B cell (primary cell): ENCODE results near the gene CAPN10. TPM values are rescaled to one million over a fixed set of nuclear protein-coding genes. Genes with fewer than 3 reads are reported as not detected.

Source experiments
- ATAC-seq: fragments of 200-7000 bp; cut with Tn5 transposase; one replicate; pipeline ENCODE4 v1.10.0; 2021; ENCODE audit warnings: low read depth, mild to moderate bottlenecking, moderate number of reproducible peaks, moderate library complexity
- CTCF ChIA-PET: fragments of 350-600 bp; sonication (Branson Sonifier 250); formaldehyde crosslinking; loops from one replicate; lab custom pipeline; 2021; ENCODE audit warnings: antibody characterized with exemption, inconsistent platforms; lab: Charles Lee
- POLR2A ChIA-PET: fragments of 350-600 bp; sonication (Branson Sonifier 250); formaldehyde crosslinking; loops from one replicate; lab custom pipeline; 2021; ENCODE audit warnings: antibody characterized with exemption; lab: Charles Lee
- DNase-seq: peaks from one replicate; pipeline ENCODE4 v3.0.0; 2013
- H2AFZ ChIP-seq: 2 replicates; pipeline ENCODE4 v1.6.1; 2012; ENCODE audit warnings: mild to moderate bottlenecking, low read depth, low read length; ENCODE audit not compliant: insufficient read depth, poor library complexity, severe bottlenecking
- H3K27ac ChIP-seq, 2 donors: 1 replicate in 1 of 2; 2 replicates in 1 of 2; pipeline ENCODE4 v1.5.1; 2012 to 2013; ENCODE audit warnings: low read length in 2 of 2, mild to moderate bottlenecking in 2 of 2, moderate library complexity in 1 of 2
- H3K27me3 ChIP-seq, 4 experiments: fragments of 200-600 bp in 1 of 4; sonication (generic) in 1 of 4; replicated peaks in 1 of 4; 1 replicate in 2 of 4; 2 replicates in 2 of 4; pipeline versions ENCODE4 v1.6.1 to v1.7.0; 2013 to 2016; ENCODE audit warnings: low read length in 3 of 4, mild to moderate bottlenecking in 2 of 4, mixed read lengths in 1 of 4, moderate library complexity in 1 of 4; ENCODE audit not compliant: insufficient read depth in 4 of 4, control insufficient read depth in 3 of 4; ENCODE audit errors: control extremely low read depth in 1 of 4
- H3K36me3 ChIP-seq, 2 experiments: replicated peaks in 1 of 2; 1 replicate in 1 of 2; 2 replicates in 1 of 2; pipeline versions ENCODE4 v1.6.1 to v1.7.1; 2013; ENCODE audit warnings: low read length in 1 of 2; ENCODE audit not compliant: insufficient read depth in 2 of 2, control insufficient read depth in 1 of 2; ENCODE audit errors: control extremely low read depth in 1 of 2, extremely low read depth in 1 of 2
- H3K4me1 ChIP-seq, 2 donors: fragments of 200-600 bp in 1 of 2; sonication (generic) in 1 of 2; 1 replicate in 1 of 2; 2 replicates in 1 of 2; pipeline versions ENCODE4 v1.5.1 to v1.6.1; 2013 to 2017; ENCODE audit warnings: low read length in 2 of 2; ENCODE audit not compliant: control insufficient read depth in 2 of 2, insufficient read depth in 2 of 2
- H3K4me2 ChIP-seq: replicated peaks from 2 replicates; pipeline ENCODE3; 2012; ENCODE audit warnings: mild to moderate bottlenecking, low read depth, low read length; ENCODE audit not compliant: poor library complexity, severe bottlenecking
- H3K4me3 ChIP-seq, 5 experiments: fragments of 200-600 bp in 1 of 5; sonication (generic) in 1 of 5; 1 replicate in 3 of 5; 2 replicates in 2 of 5; pipeline versions ENCODE4 v1.5.1 to v1.7.0; 2011 to 2016; ENCODE audit warnings: low read length in 4 of 5, mild to moderate bottlenecking in 4 of 5, low read depth in 2 of 5, control low read depth in 1 of 5, moderate library complexity in 1 of 5; ENCODE audit not compliant: insufficient read depth in 1 of 5; ENCODE audit errors: control extremely low read depth in 1 of 5, extremely low read depth in 1 of 5
- H3K79me2 ChIP-seq: fragments of 200-600 bp; sonication (generic); one replicate; pipeline ENCODE4 v1.6.0; 2016; ENCODE audit warnings: low read length; ENCODE audit not compliant: control insufficient read depth, insufficient read depth
- H3K9ac ChIP-seq: fragments of 200-600 bp; sonication (generic); 2 replicates; pipeline ENCODE4 v1.6.1; 2017; ENCODE audit warnings: mild to moderate bottlenecking, low read length, moderate library complexity
- H3K9me3 ChIP-seq, 3 donors: one replicate each; pipeline versions ENCODE4 v1.6.1 to v1.7.1; 2013; ENCODE audit warnings: low read length in 2 of 3; ENCODE audit not compliant: control insufficient read depth in 2 of 3, insufficient read depth in 1 of 3; ENCODE audit errors: control extremely low read depth in 1 of 3
- H4K20me1 ChIP-seq: 2 replicates; pipeline ENCODE4 v1.6.0; 2012; ENCODE audit warnings: mild to moderate bottlenecking, low read length; ENCODE audit not compliant: insufficient read depth, control insufficient read depth, poor library complexity, severe bottlenecking
- H3K27ac Mint-ChIP-seq: one replicate; pipeline ENCODE4 v1.8.0; 2021; ENCODE audit warnings: mixed read lengths
- H3K27me3 Mint-ChIP-seq: one replicate; pipeline ENCODE4 v1.8.0; 2021; ENCODE audit warnings: mixed read lengths
- H3K4me1 Mint-ChIP-seq: one replicate; pipeline ENCODE4 v1.8.0; 2021; ENCODE audit warnings: mixed read lengths
- H3K4me3 Mint-ChIP-seq: one replicate; pipeline ENCODE4 v1.8.0; 2021; ENCODE audit warnings: mixed read lengths
- H3K9me3 Mint-ChIP-seq: one replicate; pipeline ENCODE4 v1.8.0; 2022; ENCODE audit warnings: mixed read lengths; ENCODE audit not compliant: insufficient read depth
- EZH2 ChIP-seq: IDR thresholded peaks from 2 replicates; pipeline ENCODE4 v1.6.1; 2012; ENCODE audit warnings: borderline replicate concordance, low read depth, mild to moderate bottlenecking, moderate library complexity, low read length; ENCODE audit not compliant: insufficient read depth, poor library complexity, severe bottlenecking
- WGBS: methylation state at CpG from one replicate; pipeline ENCODE4 v1.1.5; 2013; ENCODE audit warnings: missing lambda C conversion rate; ENCODE audit not compliant: insufficient coverage; 5-methylcytosine and 5-hydroxymethylcytosine counted together
- intact Hi-C: fragments of 100-400 bp; cut with micrococcal nuclease; formaldehyde crosslinking; loops from one replicate; pipeline ENCODE4 v1.10.0; 2022
- polyA plus RNA-seq: library from polyadenylated mRNA; depleted of rRNA; stranded (reverse); fragments of >200 nt; gene quantifications from 2 replicates; pipeline ENCODE4 v1.2.3, GENCODE V29; 2012
- total RNA-seq, 2 donors: library from RNA; stranded (reverse); fragments of 120-200 nt in 1 of 2; gene quantifications; 1 replicate in 1 of 2; 2 replicates in 1 of 2; pipeline versions ENCODE4 v1.2.3 to v1.2.4, GENCODE V29; 2013 to 2022
- TF ChIP-seq, protein P1 (sequence below): fragments of 200-600 bp; IDR thresholded peaks from one replicate; pipeline ENCODE4 v1.8.0; 2022; ENCODE audit warnings: antibody characterized with exemption, mild to moderate bottlenecking

The CAPN10 gene
- total and polyA plus RNA-seq, 2 donors (not counting 1 experiment from before 2014, with no cell fraction given), result 73.4 to 92.1 TPM

- Histone ChIP-seq H4K20me1 (peaks cover 80% of the 10 kb centered on the region), H3K36me3 (no peaks in the 10 kb centered on the region), H3K4me3 (peak overlapping the region in 3 of 5 experiments; percentile 84 to 93 (median 90)), H3K9ac (peak overlapping the region; percentile 91), H3K27ac (peak overlapping the region; percentile 95 to 97), H3K4me2 (peak overlapping the region; percentile 94), H3K79me2 (peaks cover 94% of the 10 kb centered on the region), H3K27me3 (no peaks in the 10 kb centered on the region), H3K9me3 (peaks cover 0 to 5% (median 0%) of the 10 kb centered on the region in 3 donors), H3K4me1 (peaks cover 32 to 46% of the 10 kb centered on the region in 2 donors), H2AFZ (no peak overlapping the region)
- peak; percentile 21 for ATAC-seq
- H3K27me3 Mint-ChIP-seq, result no peaks in the 10 kb centered on the region
- H3K4me1 Mint-ChIP-seq, result peaks cover 65% of the 10 kb centered on the region
- CTCF ChIA-PET, result interaction anchor here (0.7 to 7.2 kb wide), 3 partner anchors 21 to 566 kb away, joined by 3 to 126 read pairs (median 11); partner anchors contain the start of genes DUSP28 and PPP1R7
- POLR2A ChIA-PET, result interaction anchor here (0.7 to 3.6 kb wide), 3 partner anchors 16 to 88 kb away, joined by 4 to 97 read pairs (median 4); no protein-coding TSS in a partner anchor
- H3K27ac Mint-ChIP-seq, result peak overlapping the region; percentile 94
- no peaks in the 10 kb centered on the region for H3K9me3 Mint-ChIP-seq
- intact Hi-C loops, result no loop called here
- TF ChIP-seq EZH2, result no peak
- TF ChIP-seq, protein P1, sequence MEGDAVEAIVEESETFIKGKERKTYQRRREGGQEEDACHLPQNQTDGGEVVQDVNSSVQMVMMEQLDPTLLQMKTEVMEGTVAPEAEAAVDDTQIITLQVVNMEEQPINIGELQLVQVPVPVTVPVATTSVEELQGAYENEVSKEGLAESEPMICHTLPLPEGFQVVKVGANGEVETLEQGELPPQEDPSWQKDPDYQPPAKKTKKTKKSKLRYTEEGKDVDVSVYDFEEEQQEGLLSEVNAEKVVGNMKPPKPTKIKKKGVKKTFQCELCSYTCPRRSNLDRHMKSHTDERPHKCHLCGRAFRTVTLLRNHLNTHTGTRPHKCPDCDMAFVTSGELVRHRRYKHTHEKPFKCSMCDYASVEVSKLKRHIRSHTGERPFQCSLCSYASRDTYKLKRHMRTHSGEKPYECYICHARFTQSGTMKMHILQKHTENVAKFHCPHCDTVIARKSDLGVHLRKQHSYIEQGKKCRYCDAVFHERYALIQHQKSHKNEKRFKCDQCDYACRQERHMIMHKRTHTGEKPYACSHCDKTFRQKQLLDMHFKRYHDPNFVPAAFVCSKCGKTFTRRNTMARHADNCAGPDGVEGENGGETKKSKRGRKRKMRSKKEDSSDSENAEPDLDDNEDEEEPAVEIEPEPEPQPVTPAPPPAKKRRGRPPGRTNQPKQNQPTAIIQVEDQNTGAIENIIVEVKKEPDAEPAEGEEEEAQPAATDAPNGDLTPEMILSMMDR, result no peak
- 64% methylated on average over 1 of the region's 4 CpGs for WGBS
- H3K4me3 Mint-ChIP-seq, result peak overlapping the region; percentile 91
- peak; percentile 73 for DNase-seq
These were observed 2.0 kb upstream of the CAPN10 start for GRCh38 chr2:240584486-240585031.

DNA sequence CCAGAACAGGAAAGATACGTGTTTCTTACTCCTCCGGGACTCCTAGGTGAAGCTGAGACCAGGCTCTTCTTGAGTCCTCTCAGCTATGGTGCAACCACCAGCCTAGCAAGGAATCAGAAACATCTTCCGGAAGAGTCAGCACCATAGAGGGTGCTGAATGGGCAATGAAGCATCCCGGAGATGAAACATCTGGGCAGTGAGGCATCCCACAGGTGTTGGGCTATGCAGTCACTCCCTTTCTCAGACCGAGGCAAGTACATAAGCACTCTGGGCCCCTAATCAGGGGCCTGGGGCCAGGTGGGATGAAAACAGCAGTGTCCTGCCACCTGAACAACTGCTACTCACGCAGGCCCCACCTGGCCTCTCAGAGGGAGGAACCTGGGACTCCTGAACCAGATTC is 1.4 kb upstream of the CAPN10 start:
- peaks cover 94% of the 10 kb centered on the region for H3K79me2 ChIP-seq
- peak overlapping the region; percentile 91 for H3K9ac ChIP-seq
- H3K27ac Mint-ChIP-seq, result peak overlapping the region; percentile 94
- intact Hi-C loops, result no loop called here
- H3K9me3 Mint-ChIP-seq, result no peaks in the 10 kb centered on the region
- H3K36me3 ChIP-seq, result peaks cover 0 to 4% of the 10 kb centered on the region in 2 experiments
- no peaks in the 10 kb centered on the region for H3K27me3 Mint-ChIP-seq
- CTCF ChIA-PET, result interaction anchor here (0.7 to 7.2 kb wide), 4 partner anchors 21 to 566 kb away, joined by 3 to 126 read pairs (median 12); partner anchors contain the start of genes ANKMY1, DUSP28 and PPP1R7
- peak overlapping the region; percentile 95 to 97 for H3K27ac ChIP-seq
- peak overlapping the region; percentile 91 for H3K4me3 Mint-ChIP-seq
- DNase-seq (peak; percentile 72), ATAC-seq (peak; percentile 5)
- H2AFZ ChIP-seq, result no peak overlapping the region
- peaks cover 80% of the 10 kb centered on the region for H4K20me1 ChIP-seq
- peaks cover 59% of the 10 kb centered on the region for H3K4me1 Mint-ChIP-seq
- WGBS, result 45% methylated on average over 5 of the region's 6 CpGs
- H3K9me3 ChIP-seq, result peaks cover 0 to 5% (median 0%) of the 10 kb centered on the region in 3 donors
- H3K27me3 ChIP-seq, result no peaks in the 10 kb centered on the region
- peaks cover 32 to 41% of the 10 kb centered on the region in 2 donors for H3K4me1 ChIP-seq
- POLR2A ChIA-PET, result interaction anchor here (1.0 to 3.7 kb wide), 5 partner anchors 16 to 71 kb away, joined by 4 to 97 read pairs (median 21); partner anchors contain the start of genes DUSP28 and RNPEPL1
- no peak for TF ChIP-seq EZH2
- TF ChIP-seq, protein P1, result no peak
- H3K4me2 ChIP-seq, result peak overlapping the region; percentile 94
- peak overlapping the region in 4 of 5 experiments; percentile 84 to 93 (median 90) for H3K4me3 ChIP-seq
